Calu3 (cell line): ENCODE results near the gene MAP3K20. TPM values are rescaled to one million over a fixed set of nuclear protein-coding genes. Genes with fewer than 3 reads are reported as not detected.
A peak's percentile ranks its signal among the peaks of the same experiment; 100 is the strongest.
"Not testable (repeated sequence)": the region's sequence is repeated elsewhere in the genome, so short reads cannot be mapped to it uniquely, and the experiment has no call there.

ENCODE experiments used
- BruUV-seq: library from RNA; stranded (reverse); fragments of 400-500 nt; replicated peaks from 2 replicates; lab custom pipeline; 2021; lab: Mats Ljungman, UMichigan
- CTCF ChIA-PET: fragments of 300-600 bp; sonication (Branson Sonifier 250); formaldehyde crosslinking; loops from one replicate; lab custom pipeline; 2022; ENCODE audit warnings: antibody characterized with exemption; lab: Charles Lee
- DNase-seq: peaks from one replicate; pipeline ENCODE4 v3.0.0; 2022
- H3K27ac Mint-ChIP-seq: one replicate; pipeline ENCODE4 v1.8.0; 2022; ENCODE audit warnings: mixed read lengths; ENCODE audit not compliant: unreplicated experiment
- H3K27me3 Mint-ChIP-seq: one replicate; pipeline ENCODE4 v1.8.0; 2022; ENCODE audit warnings: mixed read lengths; ENCODE audit not compliant: unreplicated experiment
- H3K36me3 Mint-ChIP-seq: one replicate; pipeline ENCODE4 v1.8.0; 2022; ENCODE audit warnings: mild to moderate bottlenecking, moderate library complexity, mixed read lengths; ENCODE audit not compliant: insufficient read depth, unreplicated experiment
- H3K4me1 Mint-ChIP-seq: one replicate; pipeline ENCODE4 v1.8.0; 2022; ENCODE audit warnings: mild to moderate bottlenecking, low read depth, mixed read lengths; ENCODE audit not compliant: unreplicated experiment
- H3K4me3 Mint-ChIP-seq: one replicate; pipeline ENCODE4 v1.8.0; 2022; ENCODE audit warnings: mild to moderate bottlenecking, low read depth, moderate library complexity, mixed read lengths; ENCODE audit not compliant: unreplicated experiment
- H3K9me3 Mint-ChIP-seq: one replicate; pipeline ENCODE4 v1.8.0; 2022; ENCODE audit warnings: low read depth, mixed read lengths; ENCODE audit not compliant: unreplicated experiment
- intact Hi-C: fragments of 100-400 bp; cut with micrococcal nuclease; formaldehyde crosslinking; loops from one replicate; pipeline ENCODE4 v1.10.0; 2022; ENCODE audit not compliant: unreplicated experiment
- total RNA-seq: library from RNA; stranded (reverse); gene quantifications from 2 replicates; pipeline ENCODE4 v1.2.3, GENCODE V29; 2022
- TF ChIP-seq, protein P1 (sequence below): fragments of 200-600 bp; IDR thresholded peaks from one replicate; pipeline ENCODE4 v1.8.0; 2022; ENCODE audit warnings: antibody characterized with exemption; ENCODE audit not compliant: unreplicated experiment

MAP3K20 gene
- total RNA-seq, 1 experiment from 2014 or later, result 37.0 TPM

DNA sequence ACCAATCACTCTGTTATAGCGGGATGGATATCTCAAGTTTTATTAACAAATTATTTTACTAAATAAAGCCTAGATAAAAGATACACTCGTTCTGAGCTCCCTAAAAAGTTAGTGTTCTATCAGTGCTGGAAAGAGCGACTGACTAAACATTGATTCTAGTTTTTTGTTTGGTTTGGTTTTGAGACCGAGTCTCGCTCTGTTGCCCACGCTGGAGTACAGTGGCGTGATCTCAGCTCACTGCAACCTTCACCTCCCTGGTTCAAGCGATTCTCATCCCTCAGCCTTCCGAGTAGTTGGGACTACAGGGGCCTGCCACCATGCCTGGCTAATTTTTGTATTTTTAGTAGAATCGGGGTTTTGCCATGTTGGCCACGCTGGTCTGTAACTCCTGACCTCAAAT, 205.2 kb downstream of the MAP3K20 start:
- Mint-ChIP-seq H3K4me1 (no peaks in the 10 kb centered on the region), H3K36me3 (no peaks in the 10 kb centered on the region), H3K9me3 (no peaks in the 10 kb centered on the region), H3K4me3 (no peak overlapping the region), H3K27ac (no peak overlapping the region), H3K27me3 (no peaks in the 10 kb centered on the region)
- DNase-seq, result no peak
- intact Hi-C loops, result loop anchor here (10.0 kb wide), 1 partner anchor 74 kb away; the partner anchor contains the start of gene CDCA7
- CTCF ChIA-PET, result interaction anchor here (0.6 kb wide), 1 partner anchor 8 kb away, joined by 6 read pairs; no protein-coding TSS in a partner anchor
- TF ChIP-seq, protein P1, sequence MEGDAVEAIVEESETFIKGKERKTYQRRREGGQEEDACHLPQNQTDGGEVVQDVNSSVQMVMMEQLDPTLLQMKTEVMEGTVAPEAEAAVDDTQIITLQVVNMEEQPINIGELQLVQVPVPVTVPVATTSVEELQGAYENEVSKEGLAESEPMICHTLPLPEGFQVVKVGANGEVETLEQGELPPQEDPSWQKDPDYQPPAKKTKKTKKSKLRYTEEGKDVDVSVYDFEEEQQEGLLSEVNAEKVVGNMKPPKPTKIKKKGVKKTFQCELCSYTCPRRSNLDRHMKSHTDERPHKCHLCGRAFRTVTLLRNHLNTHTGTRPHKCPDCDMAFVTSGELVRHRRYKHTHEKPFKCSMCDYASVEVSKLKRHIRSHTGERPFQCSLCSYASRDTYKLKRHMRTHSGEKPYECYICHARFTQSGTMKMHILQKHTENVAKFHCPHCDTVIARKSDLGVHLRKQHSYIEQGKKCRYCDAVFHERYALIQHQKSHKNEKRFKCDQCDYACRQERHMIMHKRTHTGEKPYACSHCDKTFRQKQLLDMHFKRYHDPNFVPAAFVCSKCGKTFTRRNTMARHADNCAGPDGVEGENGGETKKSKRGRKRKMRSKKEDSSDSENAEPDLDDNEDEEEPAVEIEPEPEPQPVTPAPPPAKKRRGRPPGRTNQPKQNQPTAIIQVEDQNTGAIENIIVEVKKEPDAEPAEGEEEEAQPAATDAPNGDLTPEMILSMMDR, result no peak
- BruUV-seq, result no TSS peak

DNA sequence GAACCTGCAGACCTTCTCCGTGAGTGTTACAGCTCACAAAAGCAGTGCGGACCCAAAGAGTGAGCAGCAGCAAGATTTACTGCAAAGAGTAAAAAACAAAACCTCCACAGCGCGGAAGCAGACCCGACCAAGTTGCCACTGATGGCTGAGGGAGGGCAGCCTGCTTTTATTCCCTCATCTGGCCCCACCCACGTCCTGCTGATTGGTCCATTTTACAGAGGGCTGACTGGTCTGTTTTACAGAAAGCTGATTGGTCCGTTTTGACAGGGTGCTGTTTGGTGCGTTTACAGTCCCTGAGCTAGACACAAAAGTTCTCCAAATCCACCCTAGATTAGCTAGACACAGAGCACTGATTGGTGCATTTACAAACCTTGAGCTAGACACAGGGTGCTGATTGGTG, 206.3 kb downstream of the MAP3K20 start:
- DNase-seq, BruUV-seq, H3K9me3 Mint-ChIP-seq, CTCF ChIA-PET, H3K27ac Mint-ChIP-seq, H3K4me1 Mint-ChIP-seq, H3K4me3 Mint-ChIP-seq, H3K27me3 Mint-ChIP-seq, H3K36me3 Mint-ChIP-seq: not testable (repeated sequence)
- intact Hi-C loops, result loop anchor here (10.0 kb wide), 1 partner anchor 73 kb away; the partner anchor contains the start of gene CDCA7

DNA sequence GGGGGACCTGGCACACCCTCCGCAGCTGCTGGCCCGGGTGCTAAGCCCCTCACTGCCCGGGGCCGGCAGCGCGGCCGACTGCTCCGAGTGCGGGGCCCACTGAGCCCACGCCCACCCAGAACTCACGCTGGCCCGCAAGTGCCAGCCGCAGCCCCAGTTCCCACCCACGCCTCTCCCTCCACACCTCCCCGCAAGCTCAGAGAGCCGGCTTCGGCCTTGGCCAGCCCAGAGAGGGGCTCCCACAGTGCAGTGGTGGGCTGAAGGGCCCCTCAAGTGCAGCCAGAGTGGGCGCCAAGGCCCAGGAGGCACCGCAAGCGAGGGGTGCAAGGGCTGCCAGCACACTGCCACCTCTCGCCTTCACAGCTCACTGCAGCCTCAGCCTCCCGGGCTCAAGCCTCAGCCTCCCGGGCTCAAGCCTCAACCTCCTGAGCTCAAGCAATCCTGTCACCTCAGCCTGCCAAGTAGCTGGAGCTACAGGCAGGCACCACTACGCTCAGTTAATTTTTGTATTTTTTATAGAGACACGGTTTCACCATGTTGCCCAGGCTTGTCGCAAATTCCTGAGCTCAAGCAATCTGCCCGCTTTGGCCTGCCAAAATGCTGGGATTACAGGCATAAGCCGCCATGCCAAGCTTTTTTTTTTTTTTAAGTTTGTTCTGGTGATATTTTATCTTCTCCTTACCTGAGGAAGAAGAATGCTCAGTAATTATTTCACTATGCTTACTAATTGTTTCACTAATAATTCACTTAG, 207.3 kb downstream of the MAP3K20 start:
- no peaks in the 10 kb centered on the region for H3K4me1 Mint-ChIP-seq
- no peak for DNase-seq
- H3K9me3 Mint-ChIP-seq, result no peaks in the 10 kb centered on the region
- no peak overlapping the region for H3K27ac Mint-ChIP-seq
- TF ChIP-seq, protein P1, result no peak
- no TSS peak for BruUV-seq
- CTCF ChIA-PET, result no interaction called here
- H3K4me3 Mint-ChIP-seq, result no peak overlapping the region
- intact Hi-C loops, result loop anchor here (10.0 kb wide), 1 partner anchor 72 kb away; the partner anchor contains the start of gene CDCA7
- no peaks in the 10 kb centered on the region for H3K27me3 Mint-ChIP-seq
- no peaks in the 10 kb centered on the region for H3K36me3 Mint-ChIP-seq

DNA sequence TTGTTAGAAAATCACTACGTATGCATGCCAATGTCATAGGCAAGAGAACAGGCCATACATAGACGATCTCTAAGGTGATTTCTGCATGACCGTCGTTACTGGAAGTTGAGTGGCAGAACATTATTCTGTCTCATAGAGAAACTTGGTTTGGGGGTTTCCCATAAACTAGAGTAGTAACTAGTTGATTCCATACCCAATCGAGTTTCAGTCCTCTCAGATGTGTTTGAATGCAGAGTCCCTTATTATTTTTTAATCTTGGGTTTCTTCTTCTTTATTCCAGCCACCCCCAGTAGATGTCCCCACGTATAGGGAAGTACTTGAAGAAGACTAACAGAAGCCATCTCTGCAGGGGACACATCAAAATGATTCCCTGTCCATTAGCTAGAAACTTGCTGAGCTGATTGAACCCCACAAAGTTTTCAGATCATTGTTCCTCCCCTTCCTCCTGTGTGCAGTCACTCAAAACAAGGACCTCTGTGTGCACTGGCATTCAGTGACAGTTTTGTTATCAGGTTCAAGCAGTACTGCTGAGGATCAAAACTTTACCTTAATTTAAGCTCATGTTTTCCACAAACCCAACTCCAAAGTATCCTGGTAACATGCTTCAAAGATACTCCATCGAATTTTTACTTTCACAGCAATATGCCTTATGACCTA, 210.6 kb downstream of the MAP3K20 start:
- no peaks in the 10 kb centered on the region for H3K36me3 Mint-ChIP-seq
- CTCF ChIA-PET, result interaction anchor here (0.5 to 1.0 kb wide), 5 partner anchors 55 to 163 kb away, joined by 3 to 6 read pairs (median 3); partner anchors contain the start of gene CDCA7
- intact Hi-C loops, result loop anchor here (2.0 to 10.0 kb wide), 2 partner anchors 69 to 111 kb away; partner anchors contain the start of gene CDCA7
- BruUV-seq, result no TSS peak
- no peak overlapping the region for H3K27ac Mint-ChIP-seq
- no peak overlapping the region for H3K4me3 Mint-ChIP-seq
- H3K9me3 Mint-ChIP-seq, result no peaks in the 10 kb centered on the region
- H3K4me1 Mint-ChIP-seq, result no peaks in the 10 kb centered on the region
- H3K27me3 Mint-ChIP-seq, result no peaks in the 10 kb centered on the region
- peak; percentile 16 for DNase-seq
- TF ChIP-seq, protein P1, result peak; percentile 17
